ENCODE data around the gene ARHGAP30.
"Not testable (repeated sequence)": the region's sequence is repeated elsewhere in the genome, so short reads cannot be mapped to it uniquely, and the experiment has no call there.

The ARHGAP30 gene

DNA sequence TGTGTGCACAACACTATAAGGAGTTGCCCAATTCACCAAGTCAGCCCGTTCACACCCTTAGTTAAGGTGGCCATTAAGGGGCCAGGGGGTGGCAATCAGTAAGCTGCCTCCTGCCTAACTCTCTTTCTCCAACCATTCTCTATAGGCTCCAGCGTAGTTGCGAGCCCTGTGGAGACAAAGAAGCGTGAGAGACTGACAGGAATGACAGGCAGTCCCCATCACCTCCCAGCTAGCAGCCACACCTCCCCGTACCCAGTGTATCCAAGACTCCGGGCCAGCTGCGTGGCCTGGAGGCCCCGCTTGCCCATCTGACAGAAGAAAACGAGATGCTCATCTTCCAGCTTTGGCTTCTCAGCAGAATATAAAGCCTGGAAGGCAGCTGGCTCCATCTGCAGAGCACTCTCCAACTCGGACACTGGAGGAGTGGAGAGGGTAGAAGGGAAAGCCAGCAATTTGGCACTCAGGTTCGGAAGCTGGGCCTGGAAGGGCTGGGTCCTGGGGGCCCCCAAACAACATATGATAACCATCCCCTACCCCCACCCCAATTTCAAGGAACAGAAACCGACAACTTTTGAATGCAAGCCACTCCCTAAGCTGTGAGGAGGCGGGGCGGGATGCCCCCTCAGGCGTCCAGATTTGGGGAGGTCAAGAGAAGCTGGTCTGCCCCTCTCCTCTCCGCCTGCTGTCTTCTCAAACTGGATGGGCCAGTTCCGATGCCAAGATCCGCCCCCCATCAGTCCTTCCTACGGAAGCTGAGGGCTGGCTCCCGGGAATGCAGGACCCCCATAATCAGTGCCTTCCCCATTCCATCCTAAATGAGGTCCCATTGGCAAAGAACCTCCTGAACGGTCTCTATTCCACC, 31.8 kb downstream of the ARHGAP30 start:
- DNase-seq = no peak

DNA sequence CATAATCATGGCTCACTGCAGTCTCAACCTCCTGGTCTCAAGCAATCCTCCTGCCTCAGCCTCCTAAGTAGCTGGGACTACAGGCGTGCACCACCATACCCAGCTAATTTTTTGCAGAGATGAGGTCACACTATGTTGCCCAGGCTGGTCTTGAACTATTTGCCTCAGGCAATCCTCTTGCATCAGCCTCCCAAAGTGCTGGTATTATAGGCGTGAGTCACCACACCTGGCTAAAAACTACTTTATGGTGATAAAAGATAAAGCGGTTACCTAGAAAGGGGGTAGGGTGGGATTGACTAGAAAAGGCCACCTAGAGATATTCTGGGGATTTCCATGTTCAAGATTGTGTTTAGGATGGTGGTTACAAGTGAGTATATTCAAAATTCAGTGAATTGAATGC, 35.9 kb downstream of the ARHGAP30 start:
- no peak for DNase-seq

DNA sequence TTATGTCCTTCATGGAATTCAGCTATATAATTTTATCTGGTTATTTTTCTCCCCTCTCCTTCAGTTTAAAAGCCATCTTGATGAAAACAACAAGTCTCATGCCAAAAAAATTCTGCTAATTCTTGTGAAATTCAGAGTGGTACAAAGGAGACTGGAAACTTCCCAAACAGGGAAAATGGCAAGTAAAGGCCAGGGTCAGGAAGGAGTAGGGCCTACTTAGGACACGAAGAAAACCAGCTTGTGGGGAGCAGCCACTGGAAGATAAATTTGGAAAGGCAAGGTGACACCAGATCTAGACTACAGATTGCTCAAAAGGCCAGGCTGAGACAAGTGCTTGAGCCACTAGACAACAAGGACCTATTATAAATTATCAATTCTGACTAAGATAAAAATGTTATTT, 37.3 kb downstream of the ARHGAP30 start:
- no peak for DNase-seq

DNA sequence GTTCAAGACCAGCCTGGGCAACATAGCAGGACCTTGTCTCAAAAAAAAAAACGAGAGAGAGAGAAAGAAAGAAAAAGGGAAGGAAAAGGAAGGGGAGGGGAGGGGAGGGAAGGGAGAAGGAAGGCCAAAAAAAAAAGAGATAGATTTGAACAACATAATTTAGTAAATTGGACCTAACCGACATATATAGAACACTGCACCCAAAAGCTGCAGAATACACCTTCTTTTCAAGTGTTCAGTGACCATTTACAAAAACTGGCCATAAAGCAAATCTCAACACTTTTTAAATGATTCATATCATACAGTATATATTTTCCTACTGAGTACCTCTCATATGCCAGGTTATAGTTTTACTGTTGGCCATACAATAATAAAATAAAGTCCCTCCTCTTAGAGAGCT, 37.8 kb downstream of the ARHGAP30 start:
- no peak for DNase-seq

DNA sequence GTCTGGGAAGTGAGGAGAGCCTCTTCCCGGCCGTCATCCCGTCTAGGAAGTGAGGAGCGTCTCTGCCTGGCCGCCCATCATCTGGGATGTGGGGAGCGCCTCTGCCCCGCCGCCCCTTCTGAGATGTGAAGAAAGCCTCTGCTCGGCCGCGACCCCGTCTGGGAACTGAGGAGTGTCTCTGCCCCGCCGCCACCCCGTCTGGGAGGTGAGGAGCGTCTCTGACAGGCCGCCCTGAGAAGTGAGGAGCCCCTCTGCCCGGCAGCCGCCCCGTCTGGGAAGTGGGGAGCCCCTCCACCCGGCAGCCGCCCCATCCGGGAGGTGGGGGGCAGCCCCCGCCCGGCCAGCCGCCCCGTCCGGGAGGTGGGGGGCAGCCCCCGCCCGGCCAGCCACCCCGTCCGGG, 40.2 kb downstream of the ARHGAP30 start:
- DNase-seq = not testable (repeated sequence)

DNA sequence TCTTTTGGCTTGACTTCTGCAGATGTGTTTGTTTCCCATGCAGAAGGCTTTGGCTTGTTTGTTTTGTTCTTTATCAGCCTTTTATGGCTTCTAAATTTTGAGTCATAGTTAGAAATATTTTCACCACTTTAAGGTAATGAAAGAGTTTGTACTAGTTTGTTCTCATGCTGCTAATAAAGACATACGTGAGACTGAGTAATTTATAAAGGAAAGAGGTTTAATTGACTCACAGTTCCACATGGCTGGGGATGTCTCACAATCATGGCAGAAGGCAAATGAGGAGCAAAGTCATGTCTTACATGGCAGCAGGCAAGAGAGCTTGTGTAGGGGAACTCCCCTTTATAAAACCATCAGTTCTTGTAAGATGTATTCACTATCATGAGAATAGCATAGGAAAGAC, 42.7 kb downstream of the ARHGAP30 start:
- not testable (repeated sequence) for DNase-seq

DNA sequence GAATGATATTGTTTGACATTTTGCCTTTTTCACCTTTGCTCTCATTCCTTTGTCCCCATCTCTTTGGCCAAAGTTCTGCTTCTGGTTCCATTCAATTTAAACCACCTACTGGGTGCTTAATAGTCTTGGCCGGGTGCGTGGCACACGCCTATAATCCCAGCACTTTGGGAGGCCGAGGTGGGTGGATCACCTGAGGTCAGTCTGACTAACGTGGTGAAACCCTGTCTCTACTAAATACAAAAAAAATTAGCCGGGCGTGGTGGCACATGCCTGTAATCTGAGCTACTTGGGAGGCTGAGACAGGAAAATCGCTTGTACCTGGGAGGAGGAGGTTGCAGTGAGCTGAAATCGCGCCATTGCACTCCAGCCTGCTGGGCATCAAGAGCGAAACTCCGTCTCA, 47.3 kb downstream of the ARHGAP30 start:
- not testable (repeated sequence) for DNase-seq

DNA sequence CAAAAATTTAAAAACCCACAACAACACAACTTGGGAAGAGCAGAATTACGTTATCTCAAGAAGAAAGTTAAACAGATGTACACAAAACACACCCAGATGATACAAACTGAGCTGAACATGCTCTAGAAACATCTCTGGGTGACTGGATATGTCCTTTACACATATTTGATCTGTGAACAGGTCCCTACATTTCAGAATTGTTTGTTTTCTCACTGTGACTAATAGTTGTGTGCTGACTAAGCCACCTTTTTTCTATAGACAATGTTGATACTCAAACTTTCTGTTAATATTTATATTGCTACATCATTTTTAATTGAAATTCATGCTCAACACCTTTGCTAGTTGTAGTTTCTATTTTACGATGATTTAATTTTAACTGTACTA, 47.7 kb downstream of the ARHGAP30 start:
- DNase-seq = no peak

DNA sequence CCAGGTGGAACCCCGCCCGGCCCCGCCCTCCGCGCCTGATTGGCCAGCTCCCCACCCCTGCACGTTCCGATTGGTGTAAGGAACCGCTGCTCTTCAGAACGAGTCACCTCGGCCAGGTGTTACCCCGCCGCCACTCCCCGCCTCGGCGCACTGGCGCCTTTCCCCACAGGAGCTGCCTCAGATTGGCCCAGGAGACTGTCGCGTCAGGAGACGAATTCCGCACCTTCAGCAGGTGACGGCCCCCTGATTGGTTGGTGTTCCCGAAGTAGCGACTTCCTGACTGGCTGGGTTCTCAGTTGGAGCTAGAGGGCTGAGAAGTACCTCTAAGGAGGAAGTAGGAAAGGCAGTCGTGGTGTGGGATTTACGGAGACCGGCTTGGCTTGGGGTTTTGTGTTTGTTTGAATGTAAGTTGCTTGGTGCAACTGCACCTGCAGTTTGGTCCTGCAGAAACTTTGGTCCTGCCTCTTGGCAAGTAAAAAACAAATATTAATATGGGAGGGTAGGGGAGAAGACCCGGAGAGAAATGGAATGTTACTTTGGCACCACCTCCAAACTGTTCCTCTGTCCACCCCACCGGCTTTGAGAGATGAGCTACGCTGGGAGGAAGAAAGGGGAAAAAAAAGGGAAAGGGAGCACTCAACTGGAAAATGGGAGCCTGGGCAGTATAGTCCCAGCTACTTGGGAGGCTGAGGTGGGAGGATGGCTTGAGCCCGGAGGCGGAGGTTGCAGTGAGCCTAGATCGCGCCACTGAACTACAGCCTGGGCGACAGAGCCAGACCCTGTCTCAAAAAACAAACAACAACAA, 48.3 kb downstream of the ARHGAP30 start:
- DNase-seq = peak; percentile 90

DNA sequence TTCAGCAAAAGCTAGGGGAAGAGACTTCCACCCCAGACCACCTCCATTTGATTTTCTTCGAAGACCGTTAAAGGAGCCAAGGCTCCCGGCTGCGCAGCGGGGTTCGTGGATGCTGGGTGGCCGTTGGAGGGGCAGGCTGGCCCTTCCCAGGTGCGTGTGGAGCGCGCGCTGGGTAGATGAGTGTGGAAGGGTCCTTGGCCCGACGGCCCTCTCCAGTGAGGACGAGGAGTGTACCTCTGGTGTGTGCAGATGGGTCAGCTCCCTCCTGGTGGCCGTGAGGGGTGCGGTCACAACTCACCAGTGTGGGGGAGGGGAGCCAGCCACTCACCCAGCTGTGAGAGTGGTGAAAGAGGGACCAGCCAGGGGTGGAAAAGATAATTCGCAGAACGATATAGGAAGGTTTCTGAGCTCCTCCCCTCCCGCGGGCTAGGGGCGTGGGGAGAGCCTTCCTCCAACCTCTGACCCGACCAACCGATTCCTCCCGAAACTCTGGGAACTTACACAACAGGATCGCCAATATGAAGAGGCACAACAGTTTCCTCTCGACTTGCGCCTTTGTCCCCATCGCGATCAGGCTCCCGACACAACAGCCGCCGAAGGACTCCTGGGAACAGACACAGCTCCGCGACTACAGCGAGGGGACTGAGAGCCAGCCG, 49.1 kb downstream of the ARHGAP30 start, which contains the start of gene F11R:
Gene F11R (minus strand): TSS at position 644 of the 656 bp plus-strand sequence. CDS start 79 bp downstream, at position 565.
- DNase-seq = peak in 1 of 2 experiments; percentile 21

DNA sequence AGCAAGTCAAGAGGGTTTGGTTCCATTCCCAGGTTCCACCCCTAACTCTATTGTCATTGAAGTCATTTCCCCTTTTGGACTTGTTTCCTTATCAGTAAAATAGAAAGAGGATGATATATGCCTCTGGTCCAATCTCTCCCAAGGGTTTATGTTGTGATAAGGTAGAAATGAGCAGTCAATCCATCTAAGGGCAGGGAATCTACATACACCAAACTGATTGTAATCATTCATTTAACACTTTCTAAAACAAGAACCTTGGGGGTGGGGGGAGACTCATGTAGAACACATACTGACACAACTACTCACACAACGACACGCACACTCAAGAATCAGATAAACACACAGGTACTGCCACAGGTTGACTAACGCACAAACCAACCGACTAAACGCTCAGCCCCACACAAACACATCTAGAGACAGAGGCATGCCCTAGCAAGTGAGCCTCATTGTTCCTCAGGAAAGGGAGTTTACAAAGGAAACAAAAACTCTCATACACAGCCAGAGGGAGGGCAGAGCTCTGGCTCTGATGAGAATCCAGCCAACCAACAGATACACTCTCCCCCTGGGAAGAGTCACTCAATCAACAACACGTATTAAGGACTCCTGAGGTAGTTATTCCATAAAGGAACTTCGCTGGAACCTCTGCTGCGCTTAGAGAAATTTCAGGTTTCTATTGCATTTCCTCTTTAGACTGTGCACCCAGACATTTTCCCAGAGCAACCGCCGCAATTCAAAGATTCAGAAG, 49.8 kb downstream of the ARHGAP30 start:
- DNase-seq = no peak

DNA sequence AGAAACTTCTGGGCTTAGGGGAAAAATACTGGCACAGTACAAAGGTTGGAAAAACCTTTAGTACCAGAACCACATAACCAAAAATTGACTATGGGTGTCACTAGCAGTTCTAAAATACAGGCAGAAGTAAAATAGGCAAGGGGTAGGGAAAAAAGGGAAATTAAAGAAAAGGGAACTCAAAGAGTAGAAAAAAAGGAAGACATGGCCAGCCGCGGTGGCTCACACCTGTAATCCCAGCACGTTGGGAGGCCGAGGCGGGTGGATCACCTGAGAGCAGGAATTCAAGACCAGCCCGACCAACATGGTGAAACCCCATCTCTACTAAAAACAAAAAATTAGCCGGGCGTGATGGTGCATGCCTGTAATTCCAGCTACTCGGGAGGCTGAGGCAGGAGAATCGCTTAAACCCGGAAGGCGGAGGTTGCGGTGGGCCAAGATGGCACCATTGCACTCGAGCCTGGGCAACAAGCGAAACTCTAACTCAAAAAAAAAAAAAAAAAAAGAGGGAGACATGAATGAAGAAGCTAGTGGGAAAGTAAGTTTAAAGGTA, 50.5 kb downstream of the ARHGAP30 start:
- not testable (repeated sequence) for DNase-seq

DNA sequence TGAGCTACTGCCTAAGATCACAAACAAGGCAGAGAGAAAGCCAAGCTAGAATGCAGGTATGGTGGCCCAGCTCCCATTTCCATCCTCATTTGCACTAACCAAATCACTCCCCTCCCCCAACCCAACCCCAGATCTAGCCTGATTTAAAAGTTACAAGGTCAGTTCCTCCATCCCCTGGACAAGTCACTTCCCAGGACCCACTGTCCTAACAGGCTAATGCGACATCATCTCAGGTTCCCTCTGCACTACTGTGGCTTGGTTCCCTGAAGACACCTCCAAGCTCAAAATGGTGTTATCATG, 51.1 kb downstream of the ARHGAP30 start:
- no peak for DNase-seq

DNA sequence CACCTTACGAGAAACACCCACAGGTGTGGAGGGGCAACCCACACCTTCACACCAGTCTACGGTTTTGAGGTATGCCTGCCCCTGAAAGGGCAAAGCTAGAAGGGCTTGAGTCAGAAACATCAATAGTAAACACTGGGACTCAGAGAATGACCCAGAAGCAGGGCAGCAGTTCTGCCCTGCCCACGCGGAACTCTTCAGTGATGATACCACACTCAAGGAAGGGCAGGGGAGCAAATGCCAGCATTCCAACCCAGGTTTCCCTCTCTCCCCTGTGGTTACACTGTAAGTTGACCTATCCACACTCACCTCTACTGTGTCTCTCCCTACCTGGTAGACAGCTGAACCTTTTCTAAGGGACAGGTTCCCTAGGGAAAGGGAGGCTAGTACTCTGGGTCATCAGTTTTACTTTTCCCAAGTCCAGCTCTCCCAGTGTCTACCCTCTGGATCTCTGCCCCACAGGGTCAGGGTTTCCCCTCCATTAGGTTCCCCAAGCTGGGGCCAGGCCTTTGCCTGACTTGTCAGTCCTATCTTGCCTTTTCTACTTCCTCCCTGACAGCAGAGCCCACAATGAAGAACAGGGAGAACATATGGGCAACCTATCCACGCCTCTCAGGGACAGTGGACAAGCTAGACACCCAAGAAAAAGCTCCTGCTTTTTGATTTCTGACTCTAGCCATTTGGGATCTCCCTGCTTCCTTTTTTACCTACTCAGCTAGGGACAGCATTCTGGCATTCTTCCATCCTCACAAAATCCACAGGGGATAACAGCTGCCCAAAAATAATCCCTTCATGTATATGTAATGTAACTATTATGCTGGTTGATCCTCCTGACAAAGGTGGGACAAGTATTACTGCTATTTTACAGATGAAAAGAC, 51.7 kb downstream of the ARHGAP30 start:
- DNase-seq = no peak

DNA sequence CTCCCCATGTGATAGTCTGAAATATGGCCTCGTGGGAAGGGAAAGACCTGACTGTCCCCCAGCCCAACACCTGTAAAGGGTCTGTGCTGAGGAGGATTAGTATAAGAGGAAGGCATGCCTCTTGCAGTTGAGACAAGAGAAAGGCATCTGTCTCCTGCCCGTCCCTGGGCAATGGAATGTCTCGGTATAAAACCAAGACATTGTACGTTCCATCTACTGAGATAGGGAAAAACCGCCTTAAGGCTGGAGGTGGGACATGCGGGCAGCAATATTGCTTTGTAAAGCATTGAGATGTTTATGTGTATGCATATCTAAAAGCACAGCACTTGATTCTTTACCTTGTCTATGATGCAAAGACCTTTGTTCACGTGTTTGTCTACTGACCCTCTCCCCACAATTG, 52.5 kb downstream of the ARHGAP30 start:
- DNase-seq = not testable (repeated sequence)

DNA sequence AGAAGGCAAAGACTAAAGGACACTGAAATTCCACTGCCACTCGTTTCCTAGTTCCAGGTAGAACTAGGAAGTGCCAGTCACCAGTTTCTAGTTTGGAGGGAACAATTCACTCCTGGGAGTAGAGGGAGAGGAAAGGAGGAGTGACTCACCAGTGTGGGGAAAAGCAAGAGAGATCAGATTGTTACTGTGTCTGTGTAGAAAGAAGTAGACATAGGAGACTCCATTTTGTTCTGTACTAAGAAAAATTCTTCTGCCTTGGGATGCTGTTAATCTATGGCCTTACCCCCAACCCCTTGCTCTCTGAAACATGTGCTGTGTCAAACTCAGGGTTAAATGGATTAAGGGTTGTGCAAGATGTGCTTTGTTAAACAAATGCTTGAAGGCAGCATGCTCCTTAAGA, 53.0 kb downstream of the ARHGAP30 start:
- not testable (repeated sequence) for DNase-seq

DNA sequence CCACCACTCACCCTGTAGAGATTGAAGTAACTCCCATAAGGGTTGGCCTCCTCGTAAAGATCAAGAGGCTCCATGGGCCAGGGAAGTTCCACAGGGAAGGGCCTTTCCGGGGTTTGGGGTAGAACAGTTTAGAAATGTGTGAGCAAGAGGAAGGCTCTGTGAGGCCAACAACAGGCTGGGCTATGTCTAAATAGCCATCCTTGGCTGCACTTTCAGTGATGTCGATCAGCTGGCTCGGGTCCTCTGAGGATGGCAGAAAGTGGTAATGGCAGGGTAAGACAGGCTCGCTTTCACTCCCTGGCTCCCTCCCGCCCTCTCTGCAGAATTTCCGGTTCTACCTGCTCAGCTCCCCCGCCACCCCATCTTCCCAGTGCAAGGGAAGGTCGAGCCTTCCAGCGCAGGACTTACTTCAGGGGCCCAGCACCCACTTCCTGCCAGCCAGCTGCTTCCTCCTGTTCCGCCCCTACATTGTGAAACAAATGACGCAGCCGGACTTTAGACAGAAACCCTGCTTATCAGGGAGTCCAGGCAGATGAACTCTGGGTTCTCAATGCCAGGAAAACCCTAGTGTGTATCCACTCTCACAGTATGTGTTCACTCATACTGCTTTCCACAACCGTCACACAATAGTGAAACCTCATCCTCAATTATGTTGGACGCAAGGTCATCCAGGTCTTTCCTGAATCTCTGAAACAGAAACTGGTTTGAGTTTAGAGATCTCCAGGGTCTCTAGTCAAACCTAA, 56.0 kb downstream of the ARHGAP30 start:
- DNase-seq = peak; percentile 30 to 33

DNA sequence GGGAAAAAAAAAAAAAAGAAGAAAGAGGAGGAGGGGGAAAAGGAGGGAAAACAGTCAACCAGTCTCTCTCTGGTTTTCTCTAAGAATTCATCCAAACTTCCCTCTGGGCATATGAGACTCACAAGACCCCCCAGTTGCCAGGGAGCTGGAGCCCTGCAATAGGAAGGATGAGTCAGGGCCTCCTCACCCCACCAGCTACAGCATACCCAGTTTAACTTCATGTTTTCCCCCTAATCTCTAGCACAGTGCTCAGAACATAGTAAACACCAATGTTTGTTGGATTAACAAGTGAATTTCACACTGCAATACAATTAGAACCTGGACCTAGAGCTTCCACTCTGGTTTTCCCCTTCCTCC, 56.6 kb downstream of the ARHGAP30 start:
- no peak for DNase-seq

DNA sequence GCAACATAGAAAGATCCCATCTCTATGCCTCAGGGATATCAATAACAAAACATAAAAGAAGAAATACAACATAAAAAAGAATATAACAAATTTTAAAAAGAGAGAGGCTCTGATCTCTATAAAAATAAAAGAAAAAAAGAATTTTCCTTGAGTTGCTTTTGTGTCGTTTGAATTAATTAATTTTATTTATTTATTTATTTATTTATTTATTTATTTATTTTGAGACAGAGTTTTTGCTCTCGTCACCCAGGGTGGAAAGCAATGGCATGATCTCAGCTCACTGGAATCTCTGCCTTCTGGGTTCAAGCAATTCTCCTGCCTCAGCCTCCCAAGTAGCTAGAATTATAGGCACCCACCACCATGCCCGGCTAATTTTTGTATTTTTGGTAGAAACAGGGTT, 57.3 kb downstream of the ARHGAP30 start:
- no peak for DNase-seq

DNA sequence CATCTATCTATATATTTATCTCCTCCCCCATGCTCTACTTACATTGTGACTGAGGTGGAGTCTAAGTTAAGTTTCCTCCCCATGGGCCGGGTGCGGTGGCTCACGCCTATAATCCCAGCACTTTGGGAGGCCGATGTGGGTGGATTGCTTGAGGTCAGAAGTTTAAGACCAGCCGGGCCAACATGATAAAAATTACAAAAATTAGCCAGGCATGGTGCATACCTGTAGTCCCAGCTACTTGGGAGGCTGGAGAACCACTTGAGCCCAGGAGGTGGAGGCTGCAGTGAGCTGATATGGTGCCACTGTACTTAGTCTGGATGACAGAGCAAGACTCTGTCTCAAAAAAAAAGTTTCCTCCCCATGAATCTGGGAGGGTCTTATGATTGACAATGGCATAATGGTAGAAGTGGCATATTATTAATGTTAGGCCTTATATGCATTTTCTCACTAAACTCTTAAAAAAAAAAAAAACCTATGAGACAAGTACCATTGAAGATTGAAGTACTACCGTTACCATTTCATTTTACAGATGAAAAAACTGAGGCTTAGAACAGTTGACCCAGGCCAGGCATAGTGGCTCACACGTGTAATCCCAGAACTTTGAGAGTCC, 60.0 kb downstream of the ARHGAP30 start:
- DNase-seq = no peak
